Measurements from ENCODE around the gene IARS1. TPM values are rescaled to one million over a fixed set of nuclear protein-coding genes. Genes with fewer than 3 reads are reported as not detected.

Gene IARS1
- total and polyA plus RNA-seq, 2 of the 13 experiments (the other 11 are each of a cell fraction or from before 2014, with no cell fraction given), result 55.9 to 185 TPM

DNA sequence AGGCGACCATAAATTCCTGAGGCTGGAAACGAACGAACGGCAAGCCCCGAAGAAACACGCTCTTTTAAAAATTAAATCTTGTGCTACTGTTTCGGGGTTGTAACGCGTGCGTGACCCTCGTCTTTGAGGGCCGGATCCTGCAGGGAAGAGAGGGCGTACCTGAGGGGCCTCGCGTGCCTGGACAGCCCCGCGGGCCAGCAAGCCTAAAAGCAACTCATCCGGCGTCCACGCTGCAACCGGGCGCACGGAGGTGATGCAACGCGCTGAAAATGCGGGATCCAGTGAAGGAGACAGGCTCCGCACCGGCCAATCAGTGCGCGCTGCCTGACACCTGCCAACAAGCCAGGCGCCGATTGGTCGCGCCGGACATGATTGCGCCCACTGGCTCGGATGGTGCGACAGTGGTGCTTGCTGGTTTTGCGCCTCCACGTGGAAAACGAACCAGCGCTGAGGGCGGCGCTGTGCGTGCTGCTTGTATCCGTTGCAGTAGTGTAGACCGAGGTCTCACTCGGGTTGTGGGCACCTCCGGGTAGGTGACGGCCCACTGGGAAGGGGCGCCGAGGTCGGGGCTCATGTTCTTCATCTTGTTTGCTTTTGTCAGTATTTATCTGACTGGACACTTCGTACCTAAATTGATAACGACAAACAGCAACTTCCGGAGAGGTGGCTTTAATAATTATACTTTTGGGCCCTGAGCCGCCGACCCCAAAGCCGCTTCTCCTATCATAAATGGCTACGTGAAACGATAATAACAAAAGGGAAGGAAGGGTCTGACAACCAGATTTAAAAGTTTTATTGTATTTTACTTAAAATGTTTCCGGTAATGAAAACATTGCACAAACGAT, at the start of gene IARS1 (continued):
- TF ChIP-seq, protein P1, sequence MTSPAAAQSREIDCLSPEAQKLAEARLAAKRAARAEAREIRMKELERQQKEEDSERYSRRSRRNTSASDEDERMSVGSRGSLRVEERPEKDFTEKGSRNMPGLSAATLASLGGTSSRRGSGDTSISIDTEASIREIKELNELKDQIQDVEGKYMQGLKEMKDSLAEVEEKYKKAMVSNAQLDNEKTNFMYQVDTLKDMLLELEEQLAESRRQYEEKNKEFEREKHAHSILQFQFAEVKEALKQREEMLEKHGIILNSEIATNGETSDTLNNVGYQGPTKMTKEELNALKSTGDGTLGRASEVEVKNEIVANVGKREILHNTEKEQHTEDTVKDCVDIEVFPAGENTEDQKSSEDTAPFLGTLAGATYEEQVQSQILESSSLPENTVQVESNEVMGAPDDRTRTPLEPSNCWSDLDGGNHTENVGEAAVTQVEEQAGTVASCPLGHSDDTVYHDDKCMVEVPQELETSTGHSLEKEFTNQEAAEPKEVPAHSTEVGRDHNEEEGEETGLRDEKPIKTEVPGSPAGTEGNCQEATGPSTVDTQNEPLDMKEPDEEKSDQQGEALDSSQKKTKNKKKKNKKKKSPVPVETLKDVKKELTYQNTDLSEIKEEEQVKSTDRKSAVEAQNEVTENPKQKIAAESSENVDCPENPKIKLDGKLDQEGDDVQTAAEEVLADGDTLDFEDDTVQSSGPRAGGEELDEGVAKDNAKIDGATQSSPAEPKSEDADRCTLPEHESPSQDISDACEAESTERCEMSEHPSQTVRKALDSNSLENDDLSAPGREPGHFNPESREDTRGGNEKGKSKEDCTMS (CRISPR knock-in tag; conservative IDR thresholded peaks at IDR 0.05), result no peak
- TF ChIP-seq ZNF552 (CRISPR knock-in tag; IDR thresholded peaks at IDR 0.05; ENCODE audit: borderline replicate concordance) (no peak), NFATC3 (CRISPR knock-in tag; IDR thresholded peaks at IDR 0.05) (no peak), JUNB (CRISPR knock-in tag; IDR thresholded peaks at IDR 0.05; ENCODE audit: borderline replicate concordance) (peak; percentile 71; the same call in 1 of the 2 replicates), ZFAT (CRISPR knock-in tag; conservative IDR thresholded peaks at IDR 0.05) (peak; percentile 89; the same call in 1 of the 2 replicates), TARDBP (CRISPR knock-in tag; IDR thresholded peaks at IDR 0.05) (peak; percentile 94), ZC3H13 (CRISPR knock-in tag; IDR thresholded peaks at IDR 0.05) (peak; percentile 89), ZNF550 (CRISPR knock-in tag; IDR thresholded peaks at IDR 0.05; ENCODE audit: borderline replicate concordance) (peak; percentile 89; the same call in 1 of the 2 replicates), SUZ12 (IDR thresholded peaks at IDR 0.05; ENCODE audit: low read depth, low read length) (no peak), ZNF816 (CRISPR knock-in tag; IDR thresholded peaks at IDR 0.05; ENCODE audit: borderline replicate concordance) (peak; percentile 73; the same call in 1 of the 2 replicates), RFX1 (IDR thresholded peaks at IDR 0.05) (no peak), ZBTB1 (CRISPR knock-in tag; IDR thresholded peaks at IDR 0.05; ENCODE audit: borderline replicate concordance) (no peak), IRX3 (CRISPR knock-in tag; IDR thresholded peaks at IDR 0.05; ENCODE audit: borderline replicate concordance, low read depth) (peak; percentile 71; the same call in 1 of the 2 replicates), ZNF562 (CRISPR knock-in tag; IDR thresholded peaks at IDR 0.05; ENCODE audit: borderline replicate concordance) (peak; percentile 51; the same call in 1 of the 2 replicates), ZNF101 (CRISPR knock-in tag; IDR thresholded peaks at IDR 0.05; ENCODE audit: borderline replicate concordance, low read depth) (no peak), ZNF441 (CRISPR knock-in tag; IDR thresholded peaks at IDR 0.05; ENCODE audit: borderline replicate concordance) (peak; percentile 100), HNF4A (CRISPR knock-in tag; IDR thresholded peaks at IDR 0.05) (peak; percentile 44; the same call in 1 of the 2 replicates), ZNF780A (CRISPR knock-in tag; IDR thresholded peaks at IDR 0.05) (peak; percentile 85; the same call in 1 of the 2 replicates)
- TF ChIP-seq, protein P2, sequence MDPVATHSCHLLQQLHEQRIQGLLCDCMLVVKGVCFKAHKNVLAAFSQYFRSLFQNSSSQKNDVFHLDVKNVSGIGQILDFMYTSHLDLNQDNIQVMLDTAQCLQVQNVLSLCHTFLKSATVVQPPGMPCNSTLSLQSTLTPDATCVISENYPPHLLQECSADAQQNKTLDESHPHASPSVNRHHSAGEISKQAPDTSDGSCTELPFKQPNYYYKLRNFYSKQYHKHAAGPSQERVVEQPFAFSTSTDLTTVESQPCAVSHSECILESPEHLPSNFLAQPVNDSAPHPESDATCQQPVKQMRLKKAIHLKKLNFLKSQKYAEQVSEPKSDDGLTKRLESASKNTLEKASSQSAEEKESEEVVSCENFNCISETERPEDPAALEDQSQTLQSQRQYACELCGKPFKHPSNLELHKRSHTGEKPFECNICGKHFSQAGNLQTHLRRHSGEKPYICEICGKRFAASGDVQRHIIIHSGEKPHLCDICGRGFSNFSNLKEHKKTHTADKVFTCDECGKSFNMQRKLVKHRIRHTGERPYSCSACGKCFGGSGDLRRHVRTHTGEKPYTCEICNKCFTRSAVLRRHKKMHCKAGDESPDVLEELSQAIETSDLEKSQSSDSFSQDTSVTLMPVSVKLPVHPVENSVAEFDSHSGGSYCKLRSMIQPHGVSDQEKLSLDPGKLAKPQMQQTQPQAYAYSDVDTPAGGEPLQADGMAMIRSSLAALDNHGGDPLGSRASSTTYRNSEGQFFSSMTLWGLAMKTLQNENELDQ (CRISPR knock-in tag; IDR thresholded peaks at IDR 0.05; ENCODE audit: borderline replicate concordance), result no peak
- TF ChIP-seq, protein P3, sequence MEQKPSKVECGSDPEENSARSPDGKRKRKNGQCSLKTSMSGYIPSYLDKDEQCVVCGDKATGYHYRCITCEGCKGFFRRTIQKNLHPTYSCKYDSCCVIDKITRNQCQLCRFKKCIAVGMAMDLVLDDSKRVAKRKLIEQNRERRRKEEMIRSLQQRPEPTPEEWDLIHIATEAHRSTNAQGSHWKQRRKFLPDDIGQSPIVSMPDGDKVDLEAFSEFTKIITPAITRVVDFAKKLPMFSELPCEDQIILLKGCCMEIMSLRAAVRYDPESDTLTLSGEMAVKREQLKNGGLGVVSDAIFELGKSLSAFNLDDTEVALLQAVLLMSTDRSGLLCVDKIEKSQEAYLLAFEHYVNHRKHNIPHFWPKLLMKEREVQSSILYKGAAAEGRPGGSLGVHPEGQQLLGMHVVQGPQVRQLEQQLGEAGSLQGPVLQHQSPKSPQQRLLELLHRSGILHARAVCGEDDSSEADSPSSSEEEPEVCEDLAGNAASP (CRISPR knock-in tag; IDR thresholded peaks at IDR 0.05; ENCODE audit: borderline replicate concordance), result peak; percentile 63; the same call in 1 of the 2 replicates
- TF ChIP-seq, protein P4, sequence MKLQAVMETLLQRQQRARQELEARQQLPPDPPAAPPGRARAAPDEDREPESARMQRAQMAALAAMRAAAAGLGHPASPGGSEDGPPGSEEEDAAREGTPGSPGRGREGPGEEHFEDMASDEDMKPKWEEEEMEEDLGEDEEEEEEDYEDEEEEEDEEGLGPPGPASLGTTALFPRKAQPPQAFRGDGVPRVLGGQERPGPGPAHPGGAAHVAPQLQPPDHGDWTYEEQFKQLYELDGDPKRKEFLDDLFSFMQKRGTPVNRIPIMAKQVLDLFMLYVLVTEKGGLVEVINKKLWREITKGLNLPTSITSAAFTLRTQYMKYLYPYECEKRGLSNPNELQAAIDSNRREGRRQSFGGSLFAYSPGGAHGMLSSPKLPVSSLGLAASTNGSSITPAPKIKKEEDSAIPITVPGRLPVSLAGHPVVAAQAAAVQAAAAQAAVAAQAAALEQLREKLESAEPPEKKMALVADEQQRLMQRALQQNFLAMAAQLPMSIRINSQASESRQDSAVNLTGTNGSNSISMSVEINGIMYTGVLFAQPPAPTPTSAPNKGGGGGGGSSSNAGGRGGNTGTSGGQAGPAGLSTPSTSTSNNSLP (IDR thresholded peaks at IDR 0.05; ENCODE audit: low read depth, low read length), result 0 out of 2 replicates have a peak, but pooled peaks have one; percentile 20
